Measurements from ENCODE around the gene OR1B1.
"Not testable (repeated sequence)": the region's sequence is repeated elsewhere in the genome, so short reads cannot be mapped to it uniquely, and the experiment has no call there.

Gene OR1B1

GRCh38 chr9:122642226-122642625 is 15.2 kb downstream of the OR1B1 start:
- no peaks in the 10 kb centered on the region for H3K4me1 ChIP-seq (ENCODE audit: control insufficient read depth in 1 of 2, insufficient read depth in 1 of 2, low read depth in 1 of 2, low read length in 1 of 2)
- H3K36me3 ChIP-seq, result no peaks in the 10 kb centered on the region

GRCh38 chr9:122619996-122620395 is 37.4 kb downstream of the OR1B1 start:
- H3K36me3 ChIP-seq, result no peaks in the 10 kb centered on the region
- no peaks in the 10 kb centered on the region for H3K9me3 ChIP-seq
- no peaks in the 10 kb centered on the region for H3K4me1 ChIP-seq (ENCODE audit: control insufficient read depth in 1 of 2, insufficient read depth in 1 of 2, low read depth in 1 of 2, low read length in 1 of 2)
- no peak for TF ChIP-seq CTCF (IDR thresholded peaks at IDR 0.05)
- H3K4me3 ChIP-seq (ENCODE audit: low read depth in 1 of 2, low read length in 1 of 2), result no peak overlapping the region
- no peak overlapping the region for H3K27ac ChIP-seq
- H3K27me3 ChIP-seq, result no peaks in the 10 kb centered on the region

More at GRCh38 chr9:122642226-122642625, 15.2 kb downstream of the OR1B1 start:
- no peak for TF ChIP-seq CTCF (IDR thresholded peaks at IDR 0.05)
- H3K4me3 ChIP-seq (ENCODE audit: low read depth in 1 of 2, low read length in 1 of 2), result no peak overlapping the region
- H3K27ac ChIP-seq, result no peak overlapping the region
- H3K9me3 ChIP-seq, result no peaks in the 10 kb centered on the region
- H3K27me3 ChIP-seq, result no peaks in the 10 kb centered on the region

GRCh38 chr9:122614362-122614761 is 43.1 kb downstream of the OR1B1 start, which contains the start of gene OR1Q1:
Gene OR1Q1 (plus strand): TSS chr9:122614738. CDS start chr9:122614738, 0 bp downstream.
- no peak within 1 kb of the TSS for H3K27ac ChIP-seq
- no peak within 1 kb of the TSS for H3K4me3 ChIP-seq (ENCODE audit: low read depth in 1 of 2, low read length in 1 of 2)
- H3K4me1 ChIP-seq (ENCODE audit: control insufficient read depth in 1 of 2, insufficient read depth in 1 of 2, low read depth in 1 of 2, low read length in 1 of 2), result no peaks in the 10 kb centered on the region
- H3K36me3 ChIP-seq, result no peaks in the 10 kb centered on the region
- no peak for TF ChIP-seq CTCF (IDR thresholded peaks at IDR 0.05)
- H3K27me3 ChIP-seq, result no peaks in the 10 kb centered on the region
- H3K9me3 ChIP-seq, result no peaks in the 10 kb centered on the region

- Histone ChIP-seq H3K4me3 (ENCODE audit: low read depth in 1 of 2, low read length in 1 of 2) (no peak overlapping the region), H3K27ac (no peak overlapping the region), H3K27me3 (no peaks in the 10 kb centered on the region), H3K4me1 (ENCODE audit: control insufficient read depth in 1 of 2, insufficient read depth in 1 of 2, low read depth in 1 of 2, low read length in 1 of 2) (no peaks in the 10 kb centered on the region), H3K9me3 (no peaks in the 10 kb centered on the region), H3K36me3 (no peaks in the 10 kb centered on the region)
- TF ChIP-seq CTCF (IDR thresholded peaks at IDR 0.05), result no peak
These were observed 47.6 kb downstream of the OR1B1 start for GRCh38 chr9:122609804-122610203.

- Histone ChIP-seq H3K9me3 (no peaks in the 10 kb centered on the region), H3K36me3 (no peaks in the 10 kb centered on the region), H3K27ac (no peak overlapping the region), H3K27me3 (no peaks in the 10 kb centered on the region), H3K4me1 (ENCODE audit: control insufficient read depth in 1 of 2, insufficient read depth in 1 of 2, low read depth in 1 of 2, low read length in 1 of 2) (no peaks in the 10 kb centered on the region), H3K4me3 (ENCODE audit: low read depth in 1 of 2, low read length in 1 of 2) (no peak overlapping the region)
- no peak for TF ChIP-seq CTCF (IDR thresholded peaks at IDR 0.05)
These were observed 50.8 kb downstream of the OR1B1 start for GRCh38 chr9:122606587-122606986.

GRCh38 chr9:122605691-122606090 is 51.7 kb downstream of the OR1B1 start:
- H3K4me3 ChIP-seq (ENCODE audit: low read depth in 1 of 2, low read length in 1 of 2), result no peak overlapping the region
- no peaks in the 10 kb centered on the region for H3K36me3 ChIP-seq
- H3K9me3 ChIP-seq, result no peaks in the 10 kb centered on the region
- no peaks in the 10 kb centered on the region for H3K27me3 ChIP-seq
- H3K4me1 ChIP-seq (ENCODE audit: control insufficient read depth in 1 of 2, insufficient read depth in 1 of 2, low read depth in 1 of 2, low read length in 1 of 2), result no peaks in the 10 kb centered on the region
- TF ChIP-seq CTCF (IDR thresholded peaks at IDR 0.05), result no peak
- H3K27ac ChIP-seq, result no peak overlapping the region

- H3K4me3 ChIP-seq (ENCODE audit: low read depth in 1 of 2, low read length in 1 of 2); H3K9me3 ChIP-seq; H3K27me3 ChIP-seq; H3K27ac ChIP-seq; H3K36me3 ChIP-seq; H3K4me1 ChIP-seq (ENCODE audit: control insufficient read depth in 1 of 2, insufficient read depth in 1 of 2, low read depth in 1 of 2, low read length in 1 of 2): not testable (repeated sequence)
These were observed 74.1 kb downstream of the OR1B1 start, which contains the start of gene OR1L8 for GRCh38 chr9:122583284-122583683. Gene OR1L8 (minus strand): TSS chr9:122583384. CDS start chr9:122568477, 14,907 bp downstream.

All from neutrophil (primary cell).